Astrocyte of the cerebellum (primary cell): Measurements from ENCODE around the gene IL2RA.
"Not testable (repeated sequence)": the region's sequence is repeated elsewhere in the genome, so short reads cannot be mapped to it uniquely, and the experiment has no call there.

ENCODE experiments used
- DNase-seq: peaks from one replicate; pipeline ENCODE4 v3.0.0-alpha.2; 2011; ENCODE audit warnings: low read depth
- H3K4me3 ChIP-seq: 2 replicates; pipeline ENCODE4 v1.5.1; 2011; ENCODE audit warnings: mild to moderate bottlenecking, low read depth, low read length, moderate library complexity
- in situ Hi-C: cut with HindIII; loops from 2 replicates; pipeline ENCODE4 v1.10.0; 2017; ENCODE audit warnings: low sequenced_read_pairs
- TF ChIP-seq, protein P1 (sequence below): IDR thresholded peaks from 2 replicates; pipeline ENCODE4 v1.5.1; 2012; ENCODE audit warnings: low read length, low read depth, moderate library complexity, mild to moderate bottlenecking; ENCODE audit errors: missing control alignments

The IL2RA gene

DNA sequence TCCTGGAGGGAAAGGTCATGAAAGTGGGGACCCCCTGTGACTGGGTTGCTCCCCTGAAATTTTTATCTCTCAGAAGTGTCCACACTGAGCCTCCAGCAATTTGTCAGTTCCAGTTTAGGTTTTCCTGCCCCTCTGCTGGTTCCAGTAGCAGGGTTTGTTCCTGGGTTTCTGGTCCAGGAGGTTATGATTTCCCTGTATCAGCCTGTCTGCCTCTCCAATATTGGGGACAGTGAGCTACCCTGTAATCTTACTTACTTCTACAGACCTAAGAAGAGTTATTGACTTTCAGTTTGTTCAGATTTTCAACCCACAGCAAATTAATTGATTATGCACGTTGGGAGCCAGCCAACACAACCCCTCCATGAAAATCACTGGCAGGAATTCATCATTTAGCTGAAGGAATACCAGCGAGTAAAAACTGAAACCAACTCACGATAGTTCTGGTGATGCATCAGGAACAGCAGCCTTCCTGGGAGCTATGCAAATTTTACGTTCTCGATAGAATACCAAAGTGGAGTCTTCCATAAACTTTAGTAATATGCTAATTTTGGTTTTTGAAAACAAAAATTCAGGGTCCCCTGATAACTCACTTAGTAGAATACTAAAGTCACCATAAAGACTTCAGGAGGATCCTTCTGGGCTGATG lies 53.5 kb downstream of the IL2RA start:
- in situ Hi-C loops, result no loop called here
- TF ChIP-seq, protein P1, sequence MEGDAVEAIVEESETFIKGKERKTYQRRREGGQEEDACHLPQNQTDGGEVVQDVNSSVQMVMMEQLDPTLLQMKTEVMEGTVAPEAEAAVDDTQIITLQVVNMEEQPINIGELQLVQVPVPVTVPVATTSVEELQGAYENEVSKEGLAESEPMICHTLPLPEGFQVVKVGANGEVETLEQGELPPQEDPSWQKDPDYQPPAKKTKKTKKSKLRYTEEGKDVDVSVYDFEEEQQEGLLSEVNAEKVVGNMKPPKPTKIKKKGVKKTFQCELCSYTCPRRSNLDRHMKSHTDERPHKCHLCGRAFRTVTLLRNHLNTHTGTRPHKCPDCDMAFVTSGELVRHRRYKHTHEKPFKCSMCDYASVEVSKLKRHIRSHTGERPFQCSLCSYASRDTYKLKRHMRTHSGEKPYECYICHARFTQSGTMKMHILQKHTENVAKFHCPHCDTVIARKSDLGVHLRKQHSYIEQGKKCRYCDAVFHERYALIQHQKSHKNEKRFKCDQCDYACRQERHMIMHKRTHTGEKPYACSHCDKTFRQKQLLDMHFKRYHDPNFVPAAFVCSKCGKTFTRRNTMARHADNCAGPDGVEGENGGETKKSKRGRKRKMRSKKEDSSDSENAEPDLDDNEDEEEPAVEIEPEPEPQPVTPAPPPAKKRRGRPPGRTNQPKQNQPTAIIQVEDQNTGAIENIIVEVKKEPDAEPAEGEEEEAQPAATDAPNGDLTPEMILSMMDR, result no peak
- no peak for DNase-seq
- H3K4me3 ChIP-seq, result no peak overlapping the region

DNA sequence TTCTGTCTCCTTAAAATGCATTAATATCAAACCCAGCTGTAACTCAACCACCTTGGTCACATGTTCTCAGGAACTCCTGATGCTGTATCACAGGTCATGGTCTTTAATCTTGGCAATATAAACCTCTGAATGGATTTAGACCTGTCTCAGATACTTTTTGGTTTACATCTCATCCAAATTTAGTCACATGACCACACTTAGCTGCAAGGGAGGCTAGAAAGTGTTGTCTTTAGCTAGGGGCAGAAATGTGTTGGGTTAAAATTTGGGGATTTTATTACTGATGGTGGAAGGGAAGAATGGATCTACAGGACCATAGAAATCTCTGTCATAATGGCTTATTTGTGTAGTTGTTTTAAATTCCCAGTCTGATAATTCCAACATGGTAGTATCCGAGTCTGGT lies 55.2 kb downstream of the IL2RA start:
- TF ChIP-seq, protein P1, result no peak
- DNase-seq, result no peak
- in situ Hi-C loops, result no loop called here
- H3K4me3 ChIP-seq, result no peak overlapping the region

DNA sequence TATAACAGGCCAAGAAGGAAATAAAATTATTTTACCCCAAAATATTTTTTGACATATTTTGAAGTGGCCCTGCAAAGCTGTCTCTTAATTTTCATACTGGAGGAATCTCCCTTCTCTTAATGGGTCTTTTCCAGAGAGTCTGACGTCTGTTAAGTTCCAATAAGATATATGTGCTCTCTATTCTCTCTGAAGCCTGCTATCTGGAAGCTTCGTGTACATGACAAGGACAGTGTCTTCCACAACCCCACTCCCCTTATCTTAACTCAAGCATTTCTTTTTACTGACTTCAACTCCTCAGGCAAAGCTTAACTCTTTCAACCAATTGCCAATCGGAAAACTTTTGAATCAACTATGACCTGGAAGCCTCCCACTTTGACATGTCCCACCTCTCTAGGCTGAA lies 55.6 kb downstream of the IL2RA start:
- no peak for DNase-seq
- in situ Hi-C loops, result no loop called here
- TF ChIP-seq, protein P1, result no peak
- H3K4me3 ChIP-seq, result no peak overlapping the region

DNA sequence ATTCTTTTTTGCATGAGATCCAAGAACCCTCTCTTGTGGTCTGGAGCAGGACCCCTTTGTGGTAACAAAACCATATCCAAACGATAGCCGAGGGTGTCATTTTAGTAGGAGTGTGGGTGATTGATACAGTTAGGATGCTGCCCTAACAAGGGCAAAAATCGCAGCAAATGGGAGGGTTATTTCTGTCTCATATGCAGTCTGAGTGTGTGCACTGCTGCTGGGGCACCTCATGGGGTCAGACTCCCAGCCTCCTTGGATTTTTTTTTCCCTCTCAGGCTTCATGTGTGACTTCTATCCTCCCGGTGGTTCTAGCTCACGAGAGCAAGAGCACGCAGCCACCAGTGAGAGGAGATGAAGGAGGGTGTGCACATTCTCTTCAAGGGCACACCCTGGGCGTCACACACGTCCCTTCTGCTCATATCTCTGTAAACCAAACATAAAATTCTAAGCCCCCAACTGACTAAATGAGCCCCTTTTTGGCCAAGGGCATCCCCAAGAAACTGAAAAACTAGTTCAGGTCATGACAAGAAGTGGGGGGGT lies 56.2 kb downstream of the IL2RA start:
- H3K4me3 ChIP-seq, result no peak overlapping the region
- in situ Hi-C loops, result no loop called here
- no peak for DNase-seq
- TF ChIP-seq, protein P1, result no peak

DNA sequence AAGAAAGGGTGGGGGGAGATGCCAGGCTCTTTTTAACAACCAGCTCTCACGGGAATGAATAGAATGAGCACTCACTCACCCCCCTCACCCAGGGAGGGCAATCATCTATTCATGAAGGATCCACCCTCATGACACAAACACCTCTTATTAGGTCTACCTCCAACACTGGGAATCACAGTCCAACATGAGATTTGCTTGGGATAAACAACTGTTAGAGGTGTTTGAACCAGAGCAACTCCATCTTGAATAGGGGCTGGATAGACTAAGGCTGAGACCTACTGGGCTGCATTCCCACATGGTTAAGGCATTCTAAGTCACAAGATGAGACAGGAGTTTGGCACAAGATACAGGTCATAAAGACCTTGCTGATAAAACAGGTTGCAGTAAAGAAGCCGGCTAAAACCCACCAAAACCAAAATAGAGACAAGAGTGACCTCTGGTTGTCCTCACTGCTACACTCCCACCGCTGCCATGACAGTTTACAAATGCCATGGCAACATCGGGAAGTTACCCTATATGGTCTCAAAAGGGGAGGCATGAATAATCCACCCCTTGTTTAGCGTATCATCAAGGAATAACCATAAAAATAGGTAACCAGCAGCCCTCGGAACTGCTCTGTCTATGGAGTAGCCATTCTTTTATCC lies 56.9 kb downstream of the IL2RA start:
- H3K4me3 ChIP-seq, DNase-seq, in situ Hi-C loops: not testable (repeated sequence)

DNA sequence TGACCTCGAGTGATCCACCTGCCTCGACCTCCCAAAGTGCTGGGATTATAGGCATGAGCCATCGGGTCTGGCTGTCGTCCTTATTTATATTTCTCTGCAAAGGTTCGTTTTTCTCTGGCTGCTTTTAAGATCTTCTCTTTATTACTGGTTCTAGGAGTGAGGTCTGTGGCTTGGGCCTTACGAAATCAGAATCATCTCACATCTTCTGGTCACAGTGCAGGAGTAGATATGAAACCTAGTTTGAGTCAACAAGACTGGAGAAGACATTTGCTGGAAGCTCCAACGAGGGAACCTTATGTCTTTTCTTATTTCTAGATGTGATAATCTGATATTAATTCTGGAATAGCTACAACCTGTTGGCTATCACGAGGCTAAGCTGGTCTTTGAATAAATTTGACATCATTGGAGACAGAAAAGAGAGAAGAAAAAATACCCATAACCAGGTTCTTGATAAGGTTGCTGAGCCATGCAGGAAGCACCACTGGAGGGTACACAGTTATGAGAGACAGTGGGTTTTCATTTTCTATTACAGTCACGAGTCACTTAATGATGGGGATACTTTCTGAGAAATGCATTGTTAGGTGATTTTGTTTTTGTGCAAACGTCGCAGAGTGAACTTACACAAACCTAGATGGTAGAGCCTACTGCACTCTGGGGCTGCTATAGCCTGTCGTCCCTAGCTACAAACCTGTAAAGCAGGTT lies 59.2 kb downstream of the IL2RA start:
- no peak for DNase-seq
- in situ Hi-C loops, result no loop called here
- no peak overlapping the region for H3K4me3 ChIP-seq
- TF ChIP-seq, protein P1, result no peak
